ENCODE results near the gene MAP2K5. TPM values are rescaled to one million over a fixed set of nuclear protein-coding genes. Genes with fewer than 3 reads are reported as not detected.

Gene MAP2K5
- total RNA-seq, 1 experiment from 2014 or later, result 13.6 TPM

- TF ChIP-seq CDX4 (CRISPR knock-in tag; IDR thresholded peaks at IDR 0.05; ENCODE audit: borderline replicate concordance) (no peak), ELF4 (CRISPR knock-in tag; IDR thresholded peaks at IDR 0.05; ENCODE audit: low read depth) (no peak), SP1 (CRISPR knock-in tag; conservative IDR thresholded peaks at IDR 0.05) (no peak), ZNF425 (CRISPR knock-in tag; conservative IDR thresholded peaks at IDR 0.05) (no peak), TCF7 (CRISPR knock-in tag; IDR thresholded peaks at IDR 0.05; ENCODE audit: low read depth) (no peak), PRRX2 (CRISPR knock-in tag; IDR thresholded peaks at IDR 0.05) (no peak), NR2C2 (CRISPR knock-in tag; IDR thresholded peaks at IDR 0.05) (no peak), ZNF219 (CRISPR knock-in tag; IDR thresholded peaks at IDR 0.05; ENCODE audit: borderline replicate concordance) (no peak), ZNF416 (CRISPR knock-in tag; IDR thresholded peaks at IDR 0.05) (no peak), ZNF317 (CRISPR knock-in tag; IDR thresholded peaks at IDR 0.05; ENCODE audit: borderline replicate concordance, low read depth) (no peak), KAT7 (CRISPR knock-in tag; IDR thresholded peaks at IDR 0.05; ENCODE audit: borderline replicate concordance) (no peak), NFE2L1 (CRISPR knock-in tag; IDR thresholded peaks at IDR 0.05) (no peak), JUN (CRISPR knock-in tag; IDR thresholded peaks at IDR 0.05) (no peak), MYBL2 (CRISPR knock-in tag; IDR thresholded peaks at IDR 0.05) (peak; percentile 55; the same call in 1 of the 2 replicates), AFF4 (CRISPR knock-in tag; IDR thresholded peaks at IDR 0.05; ENCODE audit: borderline replicate concordance) (no peak), FOXJ3 (CRISPR knock-in tag; IDR thresholded peaks at IDR 0.05; ENCODE audit: borderline replicate concordance) (no peak), ATF1 (CRISPR knock-in tag; IDR thresholded peaks at IDR 0.05) (no peak)
- TF ChIP-seq, protein P1, sequence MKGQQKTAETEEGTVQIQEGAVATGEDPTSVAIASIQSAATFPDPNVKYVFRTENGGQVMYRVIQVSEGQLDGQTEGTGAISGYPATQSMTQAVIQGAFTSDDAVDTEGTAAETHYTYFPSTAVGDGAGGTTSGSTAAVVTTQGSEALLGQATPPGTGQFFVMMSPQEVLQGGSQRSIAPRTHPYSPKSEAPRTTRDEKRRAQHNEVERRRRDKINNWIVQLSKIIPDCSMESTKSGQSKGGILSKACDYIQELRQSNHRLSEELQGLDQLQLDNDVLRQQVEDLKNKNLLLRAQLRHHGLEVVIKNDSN (CRISPR knock-in tag; IDR thresholded peaks at IDR 0.05), result no peak
- TF ChIP-seq, protein P2, sequence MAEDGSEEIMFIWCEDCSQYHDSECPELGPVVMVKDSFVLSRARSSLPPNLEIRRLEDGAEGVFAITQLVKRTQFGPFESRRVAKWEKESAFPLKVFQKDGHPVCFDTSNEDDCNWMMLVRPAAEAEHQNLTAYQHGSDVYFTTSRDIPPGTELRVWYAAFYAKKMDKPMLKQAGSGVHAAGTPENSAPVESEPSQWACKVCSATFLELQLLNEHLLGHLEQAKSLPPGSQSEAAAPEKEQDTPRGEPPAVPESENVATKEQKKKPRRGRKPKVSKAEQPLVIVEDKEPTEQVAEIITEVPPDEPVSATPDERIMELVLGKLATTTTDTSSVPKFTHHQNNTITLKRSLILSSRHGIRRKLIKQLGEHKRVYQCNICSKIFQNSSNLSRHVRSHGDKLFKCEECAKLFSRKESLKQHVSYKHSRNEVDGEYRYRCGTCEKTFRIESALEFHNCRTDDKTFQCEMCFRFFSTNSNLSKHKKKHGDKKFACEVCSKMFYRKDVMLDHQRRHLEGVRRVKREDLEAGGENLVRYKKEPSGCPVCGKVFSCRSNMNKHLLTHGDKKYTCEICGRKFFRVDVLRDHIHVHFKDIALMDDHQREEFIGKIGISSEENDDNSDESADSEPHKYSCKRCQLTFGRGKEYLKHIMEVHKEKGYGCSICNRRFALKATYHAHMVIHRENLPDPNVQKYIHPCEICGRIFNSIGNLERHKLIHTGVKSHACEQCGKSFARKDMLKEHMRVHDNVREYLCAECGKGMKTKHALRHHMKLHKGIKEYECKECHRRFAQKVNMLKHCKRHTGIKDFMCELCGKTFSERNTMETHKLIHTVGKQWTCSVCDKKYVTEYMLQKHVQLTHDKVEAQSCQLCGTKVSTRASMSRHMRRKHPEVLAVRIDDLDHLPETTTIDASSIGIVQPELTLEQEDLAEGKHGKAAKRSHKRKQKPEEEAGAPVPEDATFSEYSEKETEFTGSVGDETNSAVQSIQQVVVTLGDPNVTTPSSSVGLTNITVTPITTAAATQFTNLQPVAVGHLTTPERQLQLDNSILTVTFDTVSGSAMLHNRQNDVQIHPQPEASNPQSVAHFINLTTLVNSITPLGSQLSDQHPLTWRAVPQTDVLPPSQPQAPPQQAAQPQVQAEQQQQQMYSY (CRISPR knock-in tag; IDR thresholded peaks at IDR 0.05), result no peak
- TF ChIP-seq, protein P3, sequence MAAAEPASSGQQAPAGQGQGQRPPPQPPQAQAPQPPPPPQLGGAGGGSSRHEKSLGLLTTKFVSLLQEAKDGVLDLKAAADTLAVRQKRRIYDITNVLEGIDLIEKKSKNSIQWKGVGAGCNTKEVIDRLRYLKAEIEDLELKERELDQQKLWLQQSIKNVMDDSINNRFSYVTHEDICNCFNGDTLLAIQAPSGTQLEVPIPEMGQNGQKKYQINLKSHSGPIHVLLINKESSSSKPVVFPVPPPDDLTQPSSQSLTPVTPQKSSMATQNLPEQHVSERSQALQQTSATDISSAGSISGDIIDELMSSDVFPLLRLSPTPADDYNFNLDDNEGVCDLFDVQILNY (CRISPR knock-in tag; IDR thresholded peaks at IDR 0.05), result 0 out of 2 replicates have a peak, but pooled peaks have one; percentile 53
- TF ChIP-seq, protein P4, sequence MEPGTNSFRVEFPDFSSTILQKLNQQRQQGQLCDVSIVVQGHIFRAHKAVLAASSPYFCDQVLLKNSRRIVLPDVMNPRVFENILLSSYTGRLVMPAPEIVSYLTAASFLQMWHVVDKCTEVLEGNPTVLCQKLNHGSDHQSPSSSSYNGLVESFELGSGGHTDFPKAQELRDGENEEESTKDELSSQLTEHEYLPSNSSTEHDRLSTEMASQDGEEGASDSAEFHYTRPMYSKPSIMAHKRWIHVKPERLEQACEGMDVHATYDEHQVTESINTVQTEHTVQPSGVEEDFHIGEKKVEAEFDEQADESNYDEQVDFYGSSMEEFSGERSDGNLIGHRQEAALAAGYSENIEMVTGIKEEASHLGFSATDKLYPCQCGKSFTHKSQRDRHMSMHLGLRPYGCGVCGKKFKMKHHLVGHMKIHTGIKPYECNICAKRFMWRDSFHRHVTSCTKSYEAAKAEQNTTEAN (CRISPR knock-in tag; IDR thresholded peaks at IDR 0.05), result no peak
Measured at GRCh38 chr15:67835297-67836133, 293.0 kb downstream of the MAP2K5 start (continued).

Measured in WTC11 (cell line).